H9 (cell line): Measurements from ENCODE around the gene LARP4. TPM values are rescaled to one million over a fixed set of nuclear protein-coding genes. Genes with fewer than 3 reads are reported as not detected.

Experiments used
- DNase-seq: peaks from one replicate; pipeline ENCODE4 v3.0.0-alpha.2; 2017
- H2AFZ ChIP-seq: one replicate; pipeline ENCODE4 v1.6.1; 2013; ENCODE audit warnings: mild to moderate bottlenecking, low read length, control low read depth, moderate library complexity
- H2AK5ac ChIP-seq: 2 replicates; pipeline ENCODE4 v1.6.1; 2013; ENCODE audit warnings: low read length, control low read depth, mixed read lengths; ENCODE audit not compliant: insufficient read length
- H2BK120ac ChIP-seq: one replicate; pipeline ENCODE4 v1.6.1; 2013; ENCODE audit warnings: low read depth, mild to moderate bottlenecking, low read length, control low read depth, inconsistent platforms; ENCODE audit not compliant: poor library complexity, severe bottlenecking
- H2BK12ac ChIP-seq: 2 replicates; pipeline ENCODE4 v1.6.1; 2013; ENCODE audit warnings: low read length, control low read depth, mixed read lengths, low read depth; ENCODE audit not compliant: insufficient read length
- H2BK15ac ChIP-seq: 2 replicates; pipeline ENCODE4 v1.6.1; 2013; ENCODE audit warnings: low read depth, low read length, control low read depth
- H2BK20ac ChIP-seq: one replicate; pipeline ENCODE4 v1.6.1; 2013; ENCODE audit warnings: low read depth, mild to moderate bottlenecking, low read length, control low read depth, inconsistent platforms; ENCODE audit not compliant: poor library complexity, severe bottlenecking
- H2BK5ac ChIP-seq: 2 replicates; pipeline ENCODE4 v1.6.1; 2013; ENCODE audit warnings: low read length, control low read depth, mixed read lengths; ENCODE audit not compliant: insufficient read length
- H3K14ac ChIP-seq: 2 replicates; pipeline ENCODE4 v1.6.1; 2013; ENCODE audit warnings: low read length, control low read depth; ENCODE audit not compliant: insufficient read depth
- H3K18ac ChIP-seq: 2 replicates; pipeline ENCODE4 v1.6.1; 2013; ENCODE audit warnings: low read depth, mild to moderate bottlenecking, mixed read lengths, low read length, control low read depth; ENCODE audit not compliant: insufficient read length
- H3K23ac ChIP-seq: 2 replicates; pipeline ENCODE4 v1.6.1; 2013; ENCODE audit warnings: low read length, control low read depth, mixed read lengths, low read depth; ENCODE audit not compliant: insufficient read length
- H3K23me2 ChIP-seq: 2 replicates; pipeline ENCODE4 v1.6.1; 2013; ENCODE audit warnings: low read depth, mild to moderate bottlenecking, mixed read lengths, low read length, control low read depth; ENCODE audit not compliant: insufficient read length, poor library complexity, severe bottlenecking
- H3K27ac ChIP-seq: 2 replicates; pipeline ENCODE4 v1.5.1; 2013; ENCODE audit warnings: low read length, control low read depth, mixed read lengths, low read depth; ENCODE audit not compliant: insufficient read length
- H3K27me3 ChIP-seq: 2 replicates; pipeline ENCODE4 v1.6.1; 2013; ENCODE audit warnings: low read length, control low read depth, inconsistent platforms; ENCODE audit not compliant: insufficient read depth
- H3K4ac ChIP-seq: 2 replicates; pipeline ENCODE4 v1.6.1; 2013; ENCODE audit warnings: low read depth, mild to moderate bottlenecking, control low read depth, inconsistent platforms, low read length, moderate library complexity
- H3K4me1 ChIP-seq: 2 replicates; pipeline ENCODE4 v1.6.1; 2013; ENCODE audit warnings: low read length, control low read depth, inconsistent platforms; ENCODE audit not compliant: insufficient read depth
- H3K4me2 ChIP-seq: 2 replicates; pipeline ENCODE4 v1.6.1; 2013; ENCODE audit warnings: low read length, control low read depth, mixed read lengths; ENCODE audit not compliant: insufficient read length, insufficient read depth
- H3K56ac ChIP-seq: 2 replicates; pipeline ENCODE4 v1.6.1; 2013; ENCODE audit warnings: low read depth, mild to moderate bottlenecking, mixed read lengths, low read length, control low read depth; ENCODE audit not compliant: insufficient read length
- H3K79me1 ChIP-seq: 2 replicates; pipeline ENCODE4 v1.6.1; 2013; ENCODE audit warnings: low read depth, mild to moderate bottlenecking, moderate library complexity, low read length, control low read depth, inconsistent platforms; ENCODE audit not compliant: insufficient read depth, poor library complexity, severe bottlenecking
- H3K79me2 ChIP-seq: 2 replicates; pipeline ENCODE4 v1.6.1; 2013; ENCODE audit warnings: low read length, control low read depth, inconsistent platforms; ENCODE audit not compliant: insufficient read depth
- H3K9ac ChIP-seq: 2 replicates; pipeline ENCODE4 v1.6.1; 2013; ENCODE audit warnings: low read length, control low read depth, mixed read lengths; ENCODE audit not compliant: insufficient read length; ENCODE audit errors: extremely low read depth
- H3K9me3 ChIP-seq: one replicate; pipeline ENCODE4 v1.6.1; 2013; ENCODE audit warnings: low read depth, low read length, inconsistent platforms; ENCODE audit not compliant: control insufficient read depth
- H3T11ph ChIP-seq: one replicate; pipeline ENCODE4 v1.6.1; 2013; ENCODE audit warnings: mild to moderate bottlenecking, low read length, control low read depth, inconsistent platforms
- H4K20me1 ChIP-seq: one replicate; pipeline ENCODE4 v1.6.1; 2013; ENCODE audit not compliant: control insufficient read depth, insufficient read length, insufficient read depth
- H4K5ac ChIP-seq: 2 replicates; pipeline ENCODE4 v1.6.1; 2013; ENCODE audit warnings: low read depth, mild to moderate bottlenecking, mixed read lengths, low read length, control low read depth; ENCODE audit not compliant: insufficient read length
- H4K8ac ChIP-seq: replicated peaks from 2 replicates; pipeline ENCODE4 v1.6.1; 2013; ENCODE audit warnings: low read length, control low read depth, mixed read lengths, low read depth; ENCODE audit not compliant: insufficient read length
- H4K91ac ChIP-seq: 2 replicates; pipeline ENCODE4 v1.6.1; 2013; ENCODE audit warnings: low read depth, mild to moderate bottlenecking, moderate library complexity, mixed read lengths, low read length, control low read depth; ENCODE audit not compliant: insufficient read length
- H3K27ac Mint-ChIP-seq, 3 experiments: 2 replicates in 2 of 3; 3 replicates in 1 of 3; pipeline ENCODE4 v1.8.0; 2020 to 2021; ENCODE audit warnings: mixed read lengths in 3 of 3, mild to moderate bottlenecking in 1 of 3, moderate library complexity in 1 of 3
- H3K27me3 Mint-ChIP-seq: 2 replicates; pipeline ENCODE4 v1.8.0; 2021; ENCODE audit warnings: low read depth, mild to moderate bottlenecking, moderate library complexity, mixed read lengths
- H3K36me3 Mint-ChIP-seq, 3 experiments: 2 replicates in 2 of 3; 3 replicates in 1 of 3; pipeline ENCODE4 v1.8.0; 2020 to 2021; ENCODE audit warnings: low read depth in 3 of 3, mixed read lengths in 3 of 3; ENCODE audit not compliant: insufficient read depth in 1 of 3
- H3K4me1 Mint-ChIP-seq, 2 experiments: 2 replicates each; pipeline ENCODE4 v1.8.0; 2020; ENCODE audit warnings: mixed read lengths in 2 of 2
- H3K4me3 Mint-ChIP-seq, 2 experiments: 2 replicates in 1 of 2; 3 replicates in 1 of 2; pipeline ENCODE4 v1.8.0; 2020 to 2021; ENCODE audit warnings: mild to moderate bottlenecking in 2 of 2, mixed read lengths in 2 of 2, moderate library complexity in 1 of 2
- H3K9me3 Mint-ChIP-seq, 2 experiments: 2 replicates in 1 of 2; 3 replicates in 1 of 2; pipeline ENCODE4 v1.8.0; 2020; ENCODE audit warnings: mild to moderate bottlenecking in 2 of 2, mixed read lengths in 2 of 2, moderate library complexity in 1 of 2
- CTCF ChIP-seq: fragments of 200-600 bp; sonication (generic); conservative IDR thresholded peaks from 3 replicates; pipeline ENCODE4 v1.8.0; 2021; ENCODE audit warnings: antibody characterized with exemption, mild to moderate bottlenecking
- WGBS: extraction: QIAGEN DNeasy Blood & Tissue Kit; methylation state at CpG from one replicate; pipeline ENCODE4 v1.1.7; 2013; ENCODE audit warnings: missing lambda C conversion rate, low lambda C conversion rate, mixed read lengths; ENCODE audit not compliant: insufficient read length; ENCODE audit errors: extremely low coverage; 5-methylcytosine and 5-hydroxymethylcytosine counted together
- total RNA-seq: library from RNA; stranded (reverse); gene quantifications from 2 replicates; pipeline ENCODE4 v1.2.1, GENCODE V29; 2021

The LARP4 gene
- total RNA-seq, 1 experiment from 2014 or later: 82.3 TPM

GRCh38 chr12:50380761-50381325, 19.8 kb upstream of the LARP4 start:
- H3K18ac ChIP-seq: no peak overlapping the region
- H3K9me3 Mint-ChIP-seq: no peaks in the 10 kb centered on the region
- no peaks in the 10 kb centered on the region for H3K4me1 Mint-ChIP-seq
- DNase-seq: no peak
- no peaks in the 10 kb centered on the region for H3K4me1 ChIP-seq
- no peaks in the 10 kb centered on the region for H3K23me2 ChIP-seq
- no peaks in the 10 kb centered on the region for H3K27me3 ChIP-seq
- H4K20me1 ChIP-seq: no peaks in the 10 kb centered on the region
- TF ChIP-seq CTCF: no peak
- no peak overlapping the region for H2BK20ac ChIP-seq
- H3K4ac ChIP-seq: no peak overlapping the region
- no peak overlapping the region for H3K14ac ChIP-seq
- H3K79me2 ChIP-seq: no peaks in the 10 kb centered on the region
- H3K79me1 ChIP-seq: no peaks in the 10 kb centered on the region
- no peak overlapping the region for H2AK5ac ChIP-seq
- H3K9me3 ChIP-seq: no peaks in the 10 kb centered on the region
- H2BK12ac ChIP-seq: no peak overlapping the region
- no peak overlapping the region for H3K56ac ChIP-seq
- no peaks in the 10 kb centered on the region for H3K36me3 Mint-ChIP-seq
- no peak overlapping the region for H2BK15ac ChIP-seq
- H4K8ac ChIP-seq: no peak overlapping the region
- H3K23ac ChIP-seq: no peak overlapping the region
- H3K4me3 Mint-ChIP-seq: no peak overlapping the region
- no peak overlapping the region for H3K9ac ChIP-seq
- H4K5ac ChIP-seq: no peak overlapping the region
- no peak overlapping the region for H3K27ac ChIP-seq
- no peak overlapping the region for H3K4me2 ChIP-seq
- H4K91ac ChIP-seq: no peak overlapping the region
- no peak overlapping the region for H2BK5ac ChIP-seq
- H3T11ph ChIP-seq: no peak overlapping the region
- no peak overlapping the region for H2AFZ ChIP-seq
- no peak overlapping the region for H3K27ac Mint-ChIP-seq
- whole genome bisulfite sequencing: no CpG with 5 or more reads among the region's 8 CpGs
- H2BK120ac ChIP-seq: no peak overlapping the region
- H3K27me3 Mint-ChIP-seq: no peaks in the 10 kb centered on the region
